Caki2 (cell line): ENCODE data around the gene LLGL1. TPM values are rescaled to one million over a fixed set of nuclear protein-coding genes. Genes with fewer than 3 reads are reported as not detected.
"Not testable (repeated sequence)": the region's sequence is repeated elsewhere in the genome, so short reads cannot be mapped to it uniquely, and the experiment has no call there.

Experiments used
- DNase-seq: peaks from one replicate; pipeline ENCODE4 v3.0.0-alpha.2; 2015; ENCODE audit warnings: low read depth
- in situ Hi-C: cut with HindIII; loops from 2 replicates; pipeline ENCODE4 v1.10.0; 2016; ENCODE audit warnings: low sequenced_read_pairs, low pct_unique_long_range_greater_than_20kb, mixed read lengths
- total RNA-seq: library from RNA; depleted of rRNA; stranded (reverse); fragments of >200 nt; shearing (Covaris generic); gene quantifications from 2 replicates; pipeline ENCODE4 v1.2.3, GENCODE V29; 2014; ENCODE audit warnings: low replicate concordance

Gene LLGL1
- total RNA-seq, 1 experiment from 2014 or later: 21.4 TPM

GRCh38 chr17:18190628-18191235 is 34.7 kb upstream of the LLGL1 start:
- no peak for DNase-seq
- in situ Hi-C loops: no loop called here

- in situ Hi-C loops: no loop called here
- DNase-seq: no peak
These were observed 34.2 kb upstream of the LLGL1 start for GRCh38 chr17:18191236-18191667.

- in situ Hi-C loops: no loop called here
- DNase-seq: no peak
These were observed 33.5 kb upstream of the LLGL1 start for GRCh38 chr17:18191967-18192366.

GRCh38 chr17:18194394-18194793 is 31.0 kb upstream of the LLGL1 start:
- in situ Hi-C loops: no loop called here
- DNase-seq: no peak

- in situ Hi-C loops: no loop called here
- no peak for DNase-seq
These were observed 30.6 kb upstream of the LLGL1 start for GRCh38 chr17:18194804-18195203.

GRCh38 chr17:18195246-18195645 is 30.2 kb upstream of the LLGL1 start:
- no peak for DNase-seq
- in situ Hi-C loops: no loop called here

GRCh38 chr17:18197535-18198194 is 27.8 kb upstream of the LLGL1 start:
- DNase-seq: no peak
- in situ Hi-C loops: no loop called here

GRCh38 chr17:18198530-18198929 is 26.9 kb upstream of the LLGL1 start:
- in situ Hi-C loops: no loop called here
- DNase-seq: no peak

- no peak for DNase-seq
- in situ Hi-C loops: no loop called here
These were observed 24.3 kb upstream of the LLGL1 start for GRCh38 chr17:18201108-18201507.

GRCh38 chr17:18203308-18203707 is 22.1 kb upstream of the LLGL1 start:
- in situ Hi-C loops: no loop called here
- DNase-seq: no peak

GRCh38 chr17:18205861-18206260 is 19.6 kb upstream of the LLGL1 start:
- no peak for DNase-seq
- in situ Hi-C loops: no loop called here

GRCh38 chr17:18206962-18207361 is 18.5 kb upstream of the LLGL1 start:
- in situ Hi-C loops: no loop called here
- no peak for DNase-seq

GRCh38 chr17:18208092-18208491 is 17.3 kb upstream of the LLGL1 start:
- in situ Hi-C loops: no loop called here
- no peak for DNase-seq

GRCh38 chr17:18213666-18214270 is 11.7 kb upstream of the LLGL1 start:
- DNase-seq: no peak
- in situ Hi-C loops: no loop called here

- in situ Hi-C loops, DNase-seq: not testable (repeated sequence)
These were observed 8.5 kb upstream of the LLGL1 start for GRCh38 chr17:18216906-18217305.

- in situ Hi-C loops: no loop called here
- peak; percentile 46 for DNase-seq
These were observed 7.9 kb upstream of the LLGL1 start for GRCh38 chr17:18217412-18218015.

- in situ Hi-C loops: no loop called here
- DNase-seq: no peak
These were observed 6.5 kb upstream of the LLGL1 start for GRCh38 chr17:18218756-18219415.

GRCh38 chr17:18224053-18224386 is 1.4 kb upstream of the LLGL1 start:
- no peak for DNase-seq
- in situ Hi-C loops: no loop called here
